Measurements from ENCODE around the gene ARL6IP4. TPM values are rescaled to one million over a fixed set of nuclear protein-coding genes. Genes with fewer than 3 reads are reported as not detected.

Gene ARL6IP4
- total and polyA plus RNA-seq, 10 of the 15 experiments (the other 5 are each of a cell fraction or from before 2014, with no cell fraction given): 2.5 to 320 (median 188) TPM

DNA sequence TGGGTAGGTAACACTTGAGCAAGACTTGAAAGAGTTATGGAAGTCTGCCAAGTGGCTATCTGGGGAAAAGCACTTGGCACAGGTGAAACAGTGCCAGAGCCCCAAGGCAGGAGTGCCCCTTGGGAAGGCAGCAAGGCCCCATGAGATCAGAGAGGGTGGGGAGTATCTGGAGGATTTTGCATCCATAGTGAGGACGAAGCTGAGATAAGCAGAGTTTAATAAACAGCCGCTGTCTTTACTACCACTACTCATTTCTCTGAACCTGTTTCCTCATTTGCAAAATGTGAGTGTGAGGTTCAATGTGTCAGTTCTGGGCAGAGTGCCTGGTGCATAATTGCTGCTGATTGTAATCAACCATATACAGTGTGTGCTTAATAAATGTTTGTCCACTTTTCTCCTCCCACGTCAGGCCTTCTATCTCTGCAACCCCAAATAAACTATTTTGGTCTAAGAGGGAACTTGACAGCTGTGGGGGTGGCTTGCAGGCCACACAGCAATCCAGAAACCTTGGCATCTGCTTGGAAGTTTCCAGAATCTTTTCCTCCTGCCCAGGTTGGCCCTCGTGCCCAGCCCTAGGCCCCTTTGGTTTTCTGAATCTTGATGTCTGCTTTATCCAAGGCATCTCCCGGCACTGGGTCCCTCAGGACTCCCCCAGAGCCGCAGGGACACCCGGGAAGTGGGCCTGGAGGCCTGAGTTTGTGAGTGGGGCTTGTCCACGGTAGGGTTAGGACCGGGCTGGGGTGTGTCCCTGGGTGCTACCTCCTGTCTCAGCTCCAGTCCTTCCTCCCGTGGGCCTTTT lies 18.8 kb upstream of the ARL6IP4 start:
- Histone ChIP-seq H3K36me3 (ENCODE audit: control insufficient read depth in 2 of 2, insufficient read depth in 2 of 2, low read length in 1 of 2) (no peaks in the 10 kb centered on the region), H3K9me3 (replicated peaks; ENCODE audit: control insufficient read depth, insufficient read depth, low read length) (no peaks in the 10 kb centered on the region), H3K27me3 (replicated peaks in 1 of 2; ENCODE audit: control insufficient read depth in 2 of 2, insufficient read depth in 2 of 2, low read length in 1 of 2) (no peaks in the 10 kb centered on the region), H2AFZ (ENCODE audit: control insufficient read depth, low read depth, low read length) (no peak overlapping the region), H3K79me2 (ENCODE audit: control insufficient read depth, insufficient read depth, low read length) (no peaks in the 10 kb centered on the region), H3K27ac (ENCODE audit: control insufficient read depth, insufficient read depth) (no peak overlapping the region), H3K4me1 (ENCODE audit: control insufficient read depth, insufficient read depth, low read length) (peaks cover 4% of the 10 kb centered on the region; the same call in 1 of the 2 replicates), H3K4me2 (ENCODE audit: control insufficient read depth, insufficient read depth) (no peak overlapping the region), H3K9ac (ENCODE audit: control insufficient read depth, insufficient read depth, low read length) (no peak overlapping the region), H4K20me1 (ENCODE audit: control insufficient read depth, insufficient read depth) (peaks cover 3% of the 10 kb centered on the region), H3K4me3 (no peak overlapping the region)
- CTCF ChIA-PET: interaction anchor here (1.2 to 1.3 kb wide), 2 partner anchors 101 to 168 kb away, joined by 3 to 6 read pairs; no protein-coding TSS in a partner anchor
- intact Hi-C loops (cut with micrococcal nuclease; ENCODE audit: unreplicated experiment) (no loop called here), in situ Hi-C loops (cut with MboI) (no loop called here)
- FAIRE-seq: no peak
- no peak for DNase-seq (ENCODE audit: low read depth, low spot score)
- BruUV-seq (replicated peaks): no TSS peak
- POLR2A ChIA-PET: interaction anchor here (0.6 kb wide), 1 partner anchor 14 kb away, joined by 3 read pairs; no protein-coding TSS in a partner anchor
- SMC1A ChIA-PET (ENCODE audit: uncharacterized antibody, unreplicated experiment): no interaction called here
- no peak for ATAC-seq
- no peak for TF ChIP-seq SP1 (IDR thresholded peaks at IDR 0.05; ENCODE audit: low read depth, low read length)
- WGBS (ENCODE audit: insufficient coverage, insufficient replicate concordance, low lambda C conversion rate, missing lambda C conversion rate): 42% methylated on average over 10 of the region's 10 CpGs
- RAD21 ChIA-PET (ENCODE audit: unreplicated experiment): no interaction called here

GRCh38 chr12:122963941-122964265 lies 16.6 kb upstream of the ARL6IP4 start:
- no peak overlapping the region for H2AFZ ChIP-seq (ENCODE audit: control insufficient read depth, low read depth, low read length)
- intact Hi-C loops (cut with micrococcal nuclease; ENCODE audit: unreplicated experiment): no loop called here
- no peaks in the 10 kb centered on the region for H3K79me2 ChIP-seq (ENCODE audit: control insufficient read depth, insufficient read depth, low read length)
- ChIA-PET CTCF (interaction anchor here (1.4 kb wide), 1 partner anchor 170 kb away, joined by 3 read pairs; no protein-coding TSS in a partner anchor), POLR2A (no interaction called here), SMC1A (ENCODE audit: uncharacterized antibody, unreplicated experiment) (interaction anchor here (1.5 kb wide), 1 partner anchor 10 kb away, joined by 3 read pairs; no protein-coding TSS in a partner anchor), RAD21 (ENCODE audit: unreplicated experiment) (interaction anchor here (0.9 kb wide), 1 partner anchor 116 kb away, joined by 3 read pairs; no protein-coding TSS in a partner anchor)
- no peaks in the 10 kb centered on the region for H3K9me3 ChIP-seq (replicated peaks; ENCODE audit: control insufficient read depth, insufficient read depth, low read length)
- peaks cover 3% of the 10 kb centered on the region for H4K20me1 ChIP-seq (ENCODE audit: control insufficient read depth, insufficient read depth)
- H3K27ac ChIP-seq (ENCODE audit: control insufficient read depth, insufficient read depth): no peak overlapping the region
- TF ChIP-seq TAF1 (IDR thresholded peaks at IDR 0.05; ENCODE audit: borderline replicate concordance, low read depth, low read length): no peak
- TF ChIP-seq ZNF274 (IDR thresholded peaks at IDR 0.05; ENCODE audit: insufficient read depth, insufficient read length): no peak
- no peak for TF ChIP-seq BCL3 (IDR thresholded peaks at IDR 0.05; ENCODE audit: borderline replicate concordance, insufficient read depth, low read depth, low read length, poor library complexity, severe bottlenecking)
- H3K4me1 ChIP-seq (ENCODE audit: control insufficient read depth, insufficient read depth, low read length): peaks cover 4% of the 10 kb centered on the region; the same call in 1 of the 2 replicates
- in situ Hi-C loops (cut with MboI): no loop called here
- DNase-seq (ENCODE audit: low read depth, low spot score): no peak
- H3K36me3 ChIP-seq (ENCODE audit: control insufficient read depth in 2 of 2, insufficient read depth in 2 of 2, low read length in 1 of 2): no peaks in the 10 kb centered on the region
- no peaks in the 10 kb centered on the region for H3K27me3 ChIP-seq (replicated peaks in 1 of 2; ENCODE audit: control insufficient read depth in 2 of 2, insufficient read depth in 2 of 2, low read length in 1 of 2)
- no TSS peak for BruUV-seq (replicated peaks)
- H3K4me3 ChIP-seq: no peak overlapping the region
- no peak for FAIRE-seq
- WGBS (ENCODE audit: insufficient coverage, insufficient replicate concordance, low lambda C conversion rate, missing lambda C conversion rate): 53% methylated on average over 8 of the region's 8 CpGs
- no peak overlapping the region for H3K4me2 ChIP-seq (ENCODE audit: control insufficient read depth, insufficient read depth)
- no peak for ATAC-seq
- H3K9ac ChIP-seq (ENCODE audit: control insufficient read depth, insufficient read depth, low read length): no peak overlapping the region

Data from GM12878 (cell line).